Measurements from ENCODE around the gene SYDE1.
"Not testable (repeated sequence)": the region's sequence is repeated elsewhere in the genome, so short reads cannot be mapped to it uniquely, and the experiment has no call there.

SYDE1 gene

GRCh38 chr19:15107061-15108010 lies at the start of gene SYDE1:
SYDE1 (plus strand) TSS chr19:15107401; CDS start chr19:15107434, 33 bp downstream.
- DNase-seq, result no peak

GRCh38 chr19:15062036-15062435 lies 45.2 kb upstream of the SYDE1 start:
- DNase-seq, result no peak

GRCh38 chr19:15070386-15070785 lies 36.8 kb upstream of the SYDE1 start:
- not testable (repeated sequence) for DNase-seq

- peak; percentile 51 for DNase-seq
Measured at GRCh38 chr19:15072930-15073647, 34.1 kb upstream of the SYDE1 start.

GRCh38 chr19:15074371-15074770 lies 32.8 kb upstream of the SYDE1 start:
- DNase-seq, result no peak

- DNase-seq, result no peak
Measured at GRCh38 chr19:15075806-15076205, 31.4 kb upstream of the SYDE1 start.

GRCh38 chr19:15080002-15080401 lies 27.2 kb upstream of the SYDE1 start:
- DNase-seq, result not testable (repeated sequence)

- DNase-seq, result no peak
Measured at GRCh38 chr19:15081911-15082310, 25.3 kb upstream of the SYDE1 start, which contains the start of gene OR1I1. OR1I1 (plus strand) TSS chr19:15082211; CDS start chr19:15087066, 4,855 bp downstream.

- no peak for DNase-seq
Measured at GRCh38 chr19:15087182-15087581, 20.0 kb upstream of the SYDE1 start.

GRCh38 chr19:15091918-15092753 lies 15.1 kb upstream of the SYDE1 start:
- DNase-seq, result peak; percentile 84

- no peak for DNase-seq
Measured at GRCh38 chr19:15093001-15093400, 14.2 kb upstream of the SYDE1 start.

GRCh38 chr19:15096223-15096622 lies 11.0 kb upstream of the SYDE1 start:
- no peak for DNase-seq

GRCh38 chr19:15097980-15098379 lies 9.2 kb upstream of the SYDE1 start:
- DNase-seq, result not testable (repeated sequence)

- no peak for DNase-seq
Measured at GRCh38 chr19:15098460-15098859, 8.7 kb upstream of the SYDE1 start.

- no peak for DNase-seq
Measured at GRCh38 chr19:15099017-15099582, 8.1 kb upstream of the SYDE1 start.

- DNase-seq, result peak; percentile 73
Measured at GRCh38 chr19:15101479-15102082, 5.6 kb upstream of the SYDE1 start.

GRCh38 chr19:15104003-15104402 lies 3.2 kb upstream of the SYDE1 start:
- no peak for DNase-seq

- no peak for DNase-seq
Measured at GRCh38 chr19:15104411-15104810, 2.8 kb upstream of the SYDE1 start.

GRCh38 chr19:15105044-15105443 lies 2.2 kb upstream of the SYDE1 start:
- no peak for DNase-seq

GRCh38 chr19:15108145-15108844 lies 1.1 kb downstream of the SYDE1 start:
- no peak for DNase-seq

All from NCI-H82 (cell line).